ENCODE results near the gene ALDH16A1.
"Not testable (repeated sequence)": the region's sequence is repeated elsewhere in the genome, so short reads cannot be mapped to it uniquely, and the experiment has no call there.

GRCh38 chr19:49461130-49461529 lies 8.1 kb downstream of the ALDH16A1 start:
- not testable (repeated sequence) for TF ChIP-seq FOS (IDR thresholded peaks at IDR 0.05; ENCODE audit: low read depth, low read length); POLR2A (IDR thresholded peaks at IDR 0.05; ENCODE audit: low read depth, low read length); SMC3 (IDR thresholded peaks at IDR 0.05; ENCODE audit: low read depth, low read length); BHLHE40 (IDR thresholded peaks at IDR 0.05; ENCODE audit: low read depth, low read length); MAZ (IDR thresholded peaks at IDR 0.05; ENCODE audit: borderline replicate concordance, low read depth, low read length)
- TF ChIP-seq, protein P1, sequence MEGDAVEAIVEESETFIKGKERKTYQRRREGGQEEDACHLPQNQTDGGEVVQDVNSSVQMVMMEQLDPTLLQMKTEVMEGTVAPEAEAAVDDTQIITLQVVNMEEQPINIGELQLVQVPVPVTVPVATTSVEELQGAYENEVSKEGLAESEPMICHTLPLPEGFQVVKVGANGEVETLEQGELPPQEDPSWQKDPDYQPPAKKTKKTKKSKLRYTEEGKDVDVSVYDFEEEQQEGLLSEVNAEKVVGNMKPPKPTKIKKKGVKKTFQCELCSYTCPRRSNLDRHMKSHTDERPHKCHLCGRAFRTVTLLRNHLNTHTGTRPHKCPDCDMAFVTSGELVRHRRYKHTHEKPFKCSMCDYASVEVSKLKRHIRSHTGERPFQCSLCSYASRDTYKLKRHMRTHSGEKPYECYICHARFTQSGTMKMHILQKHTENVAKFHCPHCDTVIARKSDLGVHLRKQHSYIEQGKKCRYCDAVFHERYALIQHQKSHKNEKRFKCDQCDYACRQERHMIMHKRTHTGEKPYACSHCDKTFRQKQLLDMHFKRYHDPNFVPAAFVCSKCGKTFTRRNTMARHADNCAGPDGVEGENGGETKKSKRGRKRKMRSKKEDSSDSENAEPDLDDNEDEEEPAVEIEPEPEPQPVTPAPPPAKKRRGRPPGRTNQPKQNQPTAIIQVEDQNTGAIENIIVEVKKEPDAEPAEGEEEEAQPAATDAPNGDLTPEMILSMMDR (conservative IDR thresholded peaks at IDR 0.05; ENCODE audit: low read depth, low read length) = not testable (repeated sequence)
- TF ChIP-seq, protein P2, sequence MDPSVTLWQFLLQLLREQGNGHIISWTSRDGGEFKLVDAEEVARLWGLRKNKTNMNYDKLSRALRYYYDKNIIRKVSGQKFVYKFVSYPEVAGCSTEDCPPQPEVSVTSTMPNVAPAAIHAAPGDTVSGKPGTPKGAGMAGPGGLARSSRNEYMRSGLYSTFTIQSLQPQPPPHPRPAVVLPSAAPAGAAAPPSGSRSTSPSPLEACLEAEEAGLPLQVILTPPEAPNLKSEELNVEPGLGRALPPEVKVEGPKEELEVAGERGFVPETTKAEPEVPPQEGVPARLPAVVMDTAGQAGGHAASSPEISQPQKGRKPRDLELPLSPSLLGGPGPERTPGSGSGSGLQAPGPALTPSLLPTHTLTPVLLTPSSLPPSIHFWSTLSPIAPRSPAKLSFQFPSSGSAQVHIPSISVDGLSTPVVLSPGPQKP (IDR thresholded peaks at IDR 0.05; ENCODE audit: borderline replicate concordance, low read depth, low read length) = not testable (repeated sequence)

All from IMR-90 (cell line).